GM18520 (cell line): ENCODE measurements around the gene SMAD6.

Experiments used
- ATAC-seq: cut with Tn5 transposase; IDR thresholded peaks from one replicate; pipeline ENCODE4 v1.9.1; 2021; ENCODE audit not compliant: unreplicated experiment

SMAD6 gene

DNA sequence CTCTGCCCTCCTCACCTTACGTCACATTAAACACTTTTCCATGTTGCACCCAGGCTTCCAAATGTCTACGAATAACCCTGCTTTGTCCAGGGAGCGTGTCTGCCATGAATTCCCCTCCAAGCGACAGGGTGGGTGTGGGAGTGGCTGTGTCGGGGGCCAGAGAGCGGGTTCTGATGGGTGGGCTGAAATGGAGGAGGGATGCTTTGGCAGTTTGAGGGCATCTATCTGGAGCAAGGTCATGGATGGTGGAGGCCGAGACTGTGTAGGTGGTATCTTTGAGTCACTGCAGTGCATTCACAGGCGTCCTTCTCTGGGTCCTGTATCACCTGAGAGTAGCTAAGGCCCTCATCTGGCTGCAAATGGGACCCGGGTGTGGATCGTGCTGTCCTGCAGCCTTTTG is 36.6 kb downstream of the SMAD6 start:
- ATAC-seq: no peak

DNA sequence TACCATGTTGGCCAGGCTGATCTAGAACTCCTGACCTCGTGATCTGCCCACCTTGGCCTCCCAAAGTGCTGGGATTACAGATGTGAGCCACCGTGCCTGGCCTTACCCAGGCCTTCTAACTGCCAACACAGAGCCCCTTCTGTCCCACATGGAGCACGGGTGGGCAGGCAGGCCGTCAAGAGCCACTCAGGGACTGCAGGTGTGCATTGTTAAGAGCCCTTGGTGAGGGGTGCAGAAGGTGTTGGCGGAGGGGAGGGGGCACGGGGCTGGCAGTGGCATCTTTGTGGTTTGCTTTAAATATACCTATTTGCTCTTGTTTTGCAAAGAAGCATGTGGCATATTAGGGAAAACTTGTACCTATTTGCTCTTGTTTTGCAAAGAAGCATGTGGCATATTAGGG is 37.3 kb downstream of the SMAD6 start:
- ATAC-seq: no peak

DNA sequence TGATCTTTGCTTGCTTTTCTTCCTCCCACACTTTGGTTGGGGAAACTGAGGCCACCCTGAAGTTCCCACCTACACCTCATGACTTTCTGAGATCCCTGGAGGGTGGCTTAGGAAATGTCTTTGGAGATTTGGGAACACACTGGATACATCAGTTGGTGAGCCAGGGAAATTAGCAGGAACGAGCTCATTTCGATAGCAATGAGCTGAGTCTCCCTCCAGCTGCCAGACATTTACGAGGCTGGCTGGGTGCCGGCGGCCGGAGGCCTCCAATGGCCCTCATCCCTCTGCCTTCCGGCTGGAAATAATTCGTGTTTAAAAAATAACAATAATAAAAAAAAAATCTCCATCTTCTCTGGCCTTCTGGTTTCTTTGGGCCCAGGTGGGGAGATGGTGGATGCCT is 38.8 kb downstream of the SMAD6 start:
- ATAC-seq: no peak

DNA sequence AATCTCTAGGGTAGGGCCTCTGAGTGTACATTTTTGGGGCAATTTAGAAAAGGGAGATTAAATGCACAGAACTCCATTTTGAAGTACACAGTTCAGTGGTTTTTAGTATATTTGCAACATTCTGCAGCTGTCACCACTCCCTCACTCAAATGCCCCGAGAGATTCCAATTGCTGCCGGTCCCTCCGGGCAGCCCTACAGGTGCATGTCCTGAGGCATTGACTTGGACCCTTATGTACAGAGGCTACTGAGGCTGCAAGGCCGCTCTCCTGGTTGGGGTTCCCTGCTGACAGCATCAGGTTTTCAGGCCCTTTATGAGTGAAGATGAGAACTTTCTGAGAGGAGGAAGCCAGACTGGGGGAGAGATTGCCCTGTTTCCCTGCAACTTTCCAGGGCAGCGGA is 39.6 kb downstream of the SMAD6 start:
- no peak for ATAC-seq

DNA sequence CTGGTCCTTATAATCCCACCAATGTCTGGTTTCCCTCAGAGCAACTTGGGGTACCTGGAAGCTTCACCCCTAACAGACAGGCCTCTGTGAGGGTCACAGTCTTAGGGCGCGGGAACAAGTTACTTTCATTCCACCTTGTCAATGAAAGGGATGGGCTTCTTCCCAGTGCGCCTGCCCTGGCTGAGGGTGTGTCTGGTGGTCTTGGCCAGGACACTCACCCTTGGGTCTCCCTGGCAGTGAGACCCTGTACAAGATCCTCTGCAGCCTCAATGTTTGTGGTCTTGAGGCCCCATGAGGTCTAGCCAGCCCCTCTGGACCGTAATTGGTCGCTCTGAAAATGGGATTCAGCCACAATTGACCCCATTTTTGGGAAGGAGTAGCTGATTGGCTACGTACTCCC is 40.2 kb downstream of the SMAD6 start:
- ATAC-seq: no peak

DNA sequence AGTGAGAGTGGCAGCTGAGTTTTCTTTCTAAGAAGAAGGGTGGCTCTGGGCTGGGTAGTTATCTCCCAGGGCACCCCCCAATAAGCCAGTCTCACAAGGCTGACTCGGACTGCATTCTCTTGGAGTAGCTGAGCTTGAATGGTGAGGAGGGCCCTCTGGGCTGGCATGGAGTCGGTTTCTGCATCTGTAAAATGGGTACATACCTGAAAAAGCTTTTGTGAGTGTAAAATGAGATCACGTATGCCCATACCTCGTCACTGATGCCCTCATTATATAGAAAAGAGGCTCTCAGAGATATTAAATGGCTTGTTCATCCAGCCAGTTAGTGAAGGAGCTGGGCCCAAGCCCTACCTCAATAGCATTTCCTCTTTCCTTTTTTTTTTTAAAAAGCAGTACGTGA is 41.2 kb downstream of the SMAD6 start:
- no peak for ATAC-seq

DNA sequence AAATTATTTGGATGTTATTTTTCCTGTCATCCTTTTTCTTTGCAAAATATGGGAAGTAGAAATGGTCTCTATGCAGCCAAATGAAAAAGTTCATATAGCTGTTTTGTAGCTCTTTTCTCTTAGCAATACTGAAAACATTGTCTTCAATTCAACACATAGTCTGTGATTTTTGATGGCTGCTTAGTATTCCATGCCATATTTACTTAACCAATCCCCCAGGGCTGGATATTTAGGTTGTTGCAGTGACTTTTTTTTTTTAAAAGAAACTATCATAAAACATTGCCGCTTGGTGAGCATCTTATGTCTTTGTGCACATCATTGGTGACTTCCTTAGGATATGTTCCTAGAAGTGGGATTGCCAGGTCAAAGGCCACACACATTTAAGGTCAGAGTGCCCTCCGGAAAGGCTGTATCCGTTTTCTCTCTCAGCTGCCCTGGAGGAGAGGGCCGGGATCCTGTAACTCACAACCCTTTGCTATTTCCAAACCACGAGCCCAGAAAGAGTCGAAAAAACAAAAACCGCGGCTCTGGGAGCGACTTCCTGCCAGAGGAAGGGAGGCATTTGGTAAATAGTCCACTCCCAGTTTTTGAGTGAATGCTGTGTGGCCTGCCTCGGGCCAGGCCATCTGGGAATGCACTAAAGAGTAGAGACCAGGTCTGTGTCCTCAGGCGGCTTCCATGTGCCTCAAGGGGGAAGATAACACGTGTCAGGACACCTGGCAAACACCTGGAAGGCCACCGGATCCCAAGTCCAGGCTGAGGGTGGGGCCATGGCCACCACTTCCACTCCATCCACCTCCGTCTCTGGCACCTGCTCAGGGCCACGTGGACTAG is 41.9 kb downstream of the SMAD6 start:
- no peak for ATAC-seq

DNA sequence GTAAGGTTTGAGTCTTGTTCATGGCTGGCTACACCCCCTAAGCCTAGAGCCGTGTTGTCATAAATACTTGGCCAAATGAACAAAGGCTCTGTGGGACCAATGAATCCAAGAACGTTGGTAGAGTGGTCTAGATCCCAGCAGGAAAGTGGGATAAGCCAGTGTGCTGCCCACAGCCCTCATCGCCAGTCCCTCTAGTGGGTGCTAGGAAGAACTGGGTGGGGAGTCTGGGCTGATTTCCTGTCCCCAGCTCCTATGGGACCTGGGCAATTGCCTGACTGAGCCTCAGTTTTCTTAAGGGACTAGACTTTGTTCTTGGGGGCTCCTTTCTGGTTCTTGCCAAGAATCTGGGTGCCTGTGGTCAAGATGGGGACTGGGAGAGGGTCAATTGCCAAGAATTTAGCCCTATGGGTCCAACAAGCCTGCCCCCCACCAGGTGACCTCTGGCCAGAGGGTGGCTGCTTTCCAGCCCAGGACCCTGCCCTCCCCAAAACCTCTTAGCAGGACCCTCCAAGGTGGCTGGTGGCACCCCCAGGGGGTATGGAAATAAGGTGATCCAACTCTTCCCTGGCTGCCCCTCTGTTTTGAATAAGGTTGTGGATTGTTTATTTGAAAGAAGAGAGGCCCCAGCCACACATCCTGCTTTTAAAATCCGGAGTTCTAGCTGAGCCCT is 42.7 kb downstream of the SMAD6 start:
- no peak for ATAC-seq

DNA sequence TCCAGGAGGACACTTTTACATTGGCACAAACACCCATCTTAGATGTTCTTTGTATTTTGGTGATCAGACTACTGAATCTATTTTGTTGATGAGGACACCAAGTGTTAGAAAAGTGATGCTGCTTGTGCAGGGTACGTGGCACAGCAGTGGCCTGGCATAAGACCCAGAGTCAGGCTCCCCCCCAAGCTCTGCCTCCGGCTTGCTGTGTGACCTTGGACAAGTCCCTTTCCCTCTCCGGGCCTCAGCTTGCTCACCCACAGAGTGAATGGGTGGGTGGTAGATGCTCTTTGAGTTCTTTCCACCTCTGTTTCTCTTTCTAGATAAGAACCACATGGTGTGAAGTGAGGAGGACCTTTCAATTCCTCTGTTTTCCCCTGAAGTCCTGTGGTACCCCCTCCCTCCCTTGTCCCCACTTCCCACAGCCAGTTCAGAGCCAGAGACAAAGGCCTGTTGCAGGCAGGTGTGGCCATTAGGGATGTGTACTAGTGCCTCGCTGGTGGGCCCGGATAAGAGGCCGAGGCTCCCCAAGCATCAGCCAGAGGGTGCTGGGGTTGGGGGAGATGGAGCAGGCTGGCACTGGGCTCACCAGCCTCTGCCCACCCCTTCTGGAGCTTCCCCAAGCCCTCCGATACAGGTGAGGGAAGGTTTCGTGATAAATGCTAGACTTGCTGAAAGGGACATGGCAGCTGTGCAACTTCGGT is 43.6 kb downstream of the SMAD6 start:
- no peak for ATAC-seq

DNA sequence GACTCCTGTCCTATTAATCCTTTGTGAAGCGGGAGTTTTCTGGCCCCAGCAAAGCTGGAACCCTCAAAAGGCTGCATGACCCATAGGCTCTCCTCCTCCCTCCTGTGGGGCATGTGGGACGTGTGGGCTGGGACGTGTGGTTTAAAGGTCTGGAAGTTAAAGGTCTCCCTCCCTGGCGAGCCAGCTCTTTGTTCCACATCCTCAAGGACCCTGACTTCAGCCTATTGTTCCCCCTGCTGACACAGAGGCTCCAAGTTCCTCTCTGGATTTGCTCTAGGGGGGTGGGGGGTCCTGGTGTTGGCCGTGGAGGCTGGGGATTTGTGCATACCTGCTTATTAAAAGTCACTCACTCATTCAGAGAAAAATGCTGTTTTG is 44.2 kb downstream of the SMAD6 start:
- no peak for ATAC-seq

DNA sequence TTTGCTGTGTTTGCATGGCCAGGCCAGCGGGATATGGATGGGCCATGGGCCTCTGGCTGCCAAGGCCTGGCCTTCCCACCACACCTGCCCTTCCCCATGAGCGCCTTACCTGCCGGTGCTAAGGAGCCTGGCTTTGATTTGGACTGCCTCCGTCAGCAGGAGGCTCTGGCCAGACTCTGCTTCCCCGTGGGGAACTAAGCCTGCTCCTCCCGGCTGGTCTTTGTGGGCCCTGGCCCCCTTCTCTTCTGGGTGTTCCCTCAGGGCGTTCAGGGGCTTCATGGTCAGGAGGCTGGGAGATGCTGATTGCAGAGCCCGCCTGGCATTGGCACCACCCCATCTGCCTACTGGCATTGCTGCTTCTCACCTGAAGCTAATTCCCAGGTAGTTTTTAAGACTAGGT is 45.2 kb downstream of the SMAD6 start:
- ATAC-seq: no peak

DNA sequence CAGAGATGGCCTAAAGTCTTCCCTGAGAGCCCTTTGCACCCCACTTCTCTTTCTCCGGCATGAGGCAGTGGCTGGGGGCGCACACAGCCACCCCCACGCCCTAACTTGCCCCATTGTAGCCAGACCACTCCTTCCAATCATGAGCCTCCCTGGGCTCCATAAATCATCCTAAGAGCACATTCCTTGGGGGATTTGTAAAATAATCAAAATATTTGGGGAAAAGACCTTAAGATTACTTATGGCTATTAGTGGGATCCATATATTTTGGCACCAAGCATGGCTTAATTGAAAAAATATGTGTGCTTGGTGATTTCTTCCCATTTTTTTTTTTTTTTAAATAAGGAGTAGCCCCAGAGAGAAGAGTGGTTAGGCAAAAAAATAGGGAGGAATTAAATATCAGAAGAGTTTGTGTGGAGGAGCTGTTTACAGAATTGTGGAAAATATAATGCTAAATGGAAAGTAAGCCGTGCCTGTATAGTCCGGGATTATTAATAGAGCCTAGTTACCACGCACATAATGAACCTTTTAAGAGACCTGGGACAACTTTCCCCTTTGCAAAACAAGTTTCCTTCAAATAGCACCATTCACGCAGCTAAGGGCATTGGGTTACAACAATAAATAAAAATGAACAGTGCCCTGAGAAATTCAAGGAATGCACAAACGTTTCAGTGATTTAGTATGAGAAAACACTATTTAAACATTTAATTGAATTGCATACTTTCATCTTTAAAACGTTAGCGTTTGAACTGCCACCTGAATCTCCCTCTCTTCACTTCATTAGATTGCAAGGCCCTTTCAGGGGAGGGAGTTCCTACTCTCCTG is 46.1 kb downstream of the SMAD6 start:
- no peak for ATAC-seq

DNA sequence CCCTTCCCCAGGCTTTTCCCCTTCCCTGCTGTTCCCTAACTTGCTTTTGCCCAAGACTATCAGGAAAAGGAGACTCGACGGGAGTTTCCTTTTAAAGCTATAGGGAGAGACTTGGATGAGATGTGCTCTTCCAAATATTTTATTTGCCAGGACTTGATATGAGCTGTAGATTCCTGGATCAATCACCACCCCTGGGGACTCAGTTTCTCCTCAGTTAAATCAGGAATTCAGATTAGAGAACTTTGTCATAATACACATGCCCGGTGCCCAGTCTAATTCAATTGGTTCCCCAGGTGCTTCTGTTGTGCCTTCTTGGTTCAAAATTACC is 46.6 kb downstream of the SMAD6 start:
- no peak for ATAC-seq

DNA sequence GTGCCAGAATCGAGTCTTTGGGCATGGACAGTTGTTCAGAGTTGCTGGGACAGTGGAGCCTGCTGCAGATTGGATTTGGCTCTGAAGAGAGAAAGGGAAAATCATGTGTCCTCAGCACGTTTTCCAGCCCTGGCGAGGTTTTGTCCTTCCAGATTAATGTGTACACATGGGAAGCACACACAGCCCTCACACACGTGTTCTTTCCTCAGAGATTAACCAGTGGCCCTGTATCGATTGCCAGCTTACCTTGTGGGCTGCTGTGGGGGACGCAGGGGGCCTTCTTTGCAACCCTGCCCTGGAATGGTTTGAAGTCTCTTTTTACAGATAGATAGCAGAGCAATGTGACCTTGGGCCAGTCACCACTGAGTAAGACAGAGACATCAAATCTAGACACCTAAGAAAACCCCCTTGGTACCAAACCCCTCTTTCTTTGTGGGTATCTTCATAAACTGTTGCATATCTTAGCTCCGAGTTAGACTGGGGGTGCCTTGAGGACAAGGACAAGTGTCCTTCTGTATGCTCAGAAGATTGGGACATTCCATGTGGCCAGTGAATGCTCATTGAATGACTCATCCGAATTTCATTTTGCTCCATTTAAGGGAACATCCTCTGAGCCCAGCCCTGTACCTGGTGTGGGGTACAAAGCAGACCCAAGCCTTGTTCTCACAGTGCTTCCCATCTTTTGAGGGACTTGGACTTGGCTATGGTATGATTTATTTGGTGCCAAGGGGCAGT is 48.0 kb downstream of the SMAD6 start:
- no peak for ATAC-seq

DNA sequence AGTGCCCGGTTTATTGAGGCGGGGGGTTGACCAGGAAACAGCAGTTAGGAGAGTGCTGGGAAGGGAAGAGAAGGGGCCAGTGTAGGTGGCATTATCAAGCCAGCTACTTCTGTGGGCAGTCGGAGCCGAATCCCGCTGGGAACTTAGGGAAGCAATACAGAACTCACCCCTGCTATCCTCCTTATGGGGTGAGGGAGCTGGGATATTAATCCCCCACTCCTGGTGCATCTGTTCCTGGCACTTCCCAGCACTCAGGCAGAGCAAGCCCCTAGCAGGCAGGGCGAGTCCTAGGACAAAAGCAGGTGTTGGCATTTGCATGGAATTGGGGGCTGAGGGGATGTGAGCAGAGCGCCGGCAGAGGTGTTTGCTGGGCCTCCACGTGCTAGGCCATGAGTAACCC is 48.6 kb downstream of the SMAD6 start:
- ATAC-seq: no peak

DNA sequence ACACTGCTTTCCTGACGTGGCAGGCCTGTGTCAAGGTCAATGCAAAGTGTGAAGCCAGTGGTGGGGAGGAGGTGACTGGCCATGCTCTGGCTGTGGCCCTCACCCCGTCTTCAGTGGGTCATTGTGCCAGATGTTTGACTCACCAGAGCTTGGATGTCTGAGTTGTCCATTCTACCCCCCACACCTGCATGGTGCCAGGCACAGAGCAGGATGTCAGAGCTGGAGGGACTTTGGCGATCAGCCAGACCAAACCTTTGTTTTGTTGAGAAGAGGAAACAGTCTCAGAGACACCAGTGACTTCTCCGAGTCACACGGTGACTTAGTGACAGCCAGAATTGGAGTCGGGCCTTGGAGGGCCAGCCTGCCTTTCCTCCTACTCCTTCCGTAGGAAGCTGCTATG is 49.5 kb downstream of the SMAD6 start:
- no peak for ATAC-seq

DNA sequence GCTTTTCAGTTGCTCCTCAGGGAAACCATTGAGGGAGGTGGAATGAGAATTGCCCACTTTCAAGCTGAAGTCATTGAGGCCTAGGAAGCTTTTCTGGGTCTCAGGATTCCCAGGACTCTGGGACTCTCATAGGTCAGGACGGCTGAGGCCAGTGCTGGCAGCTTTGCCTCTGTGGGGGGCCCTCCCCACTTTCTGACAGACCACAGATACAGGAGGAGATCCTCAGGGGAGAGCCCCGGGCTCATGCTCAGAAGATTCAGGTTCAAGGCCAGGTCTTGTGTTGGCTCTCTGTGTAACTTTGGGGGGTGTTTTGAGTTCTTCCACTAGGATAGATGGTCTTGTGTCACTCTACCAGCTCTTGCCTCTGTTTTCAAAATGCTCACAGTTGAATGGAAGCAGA is 50.0 kb downstream of the SMAD6 start:
- no peak for ATAC-seq

DNA sequence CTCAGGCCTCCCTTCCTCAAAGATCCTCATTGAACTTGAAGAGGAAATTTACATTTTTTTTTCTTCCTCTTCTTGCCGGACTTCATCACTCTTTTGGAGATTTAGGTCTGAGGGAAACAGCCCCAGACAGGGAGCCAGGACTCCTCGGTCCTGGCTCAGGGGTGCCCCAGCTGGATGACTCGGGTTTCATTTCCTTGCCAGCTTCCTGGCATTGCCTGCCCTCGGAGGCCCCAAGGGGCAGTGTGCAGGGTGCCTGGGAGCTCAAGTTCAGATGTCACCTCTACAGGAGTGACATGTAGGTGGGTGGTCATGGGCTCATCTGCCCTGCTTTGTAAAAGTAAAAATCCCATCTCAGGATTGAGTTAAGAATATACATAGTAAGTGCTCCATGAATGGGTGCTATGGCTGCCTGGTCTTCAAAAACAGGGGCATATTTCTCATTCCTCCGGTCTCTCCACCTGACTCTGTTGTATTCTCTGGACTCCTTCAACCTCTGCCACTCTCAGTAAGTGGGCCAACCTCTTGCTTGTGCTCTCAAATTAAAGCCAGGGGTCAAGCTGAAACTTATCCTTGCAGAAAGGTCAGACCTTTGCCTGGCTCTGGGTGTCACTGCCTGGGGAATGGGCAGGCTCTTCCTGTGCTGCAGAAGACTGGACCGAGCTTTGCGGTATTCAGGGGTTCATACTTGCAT is 51.8 kb downstream of the SMAD6 start:
- no peak for ATAC-seq

DNA sequence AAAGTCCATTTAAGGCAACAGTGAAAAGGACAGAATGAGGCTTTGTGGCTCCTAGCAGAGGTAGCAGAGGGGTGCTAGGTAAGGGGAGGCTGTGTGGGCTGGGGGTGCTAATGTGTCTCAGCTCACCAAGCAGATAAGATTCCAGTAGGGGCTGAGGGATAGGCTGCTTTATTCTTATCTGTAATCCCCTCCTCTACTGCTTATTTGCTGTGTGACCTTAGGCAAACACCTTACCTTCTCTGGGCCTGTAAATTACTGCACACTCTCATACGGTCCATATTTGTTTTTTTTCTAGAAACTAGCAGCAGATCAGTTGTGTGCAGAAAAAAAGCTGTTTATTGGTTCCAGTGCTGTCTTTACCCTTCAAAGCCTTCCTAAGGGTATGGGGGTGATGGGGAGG is 52.8 kb downstream of the SMAD6 start:
- ATAC-seq: no peak
